HEK293 (cell line): ENCODE results near the gene TINCR.

Experiments
- CTCF ChIA-PET: fragments of 350-600 bp; formaldehyde crosslinking; extraction: SDS; loops from one replicate; lab custom pipeline; 2021; ENCODE audit warnings: antibody characterized with exemption; lab: Yijun Ruan, JAX
- POLR2A ChIA-PET: fragments of 300-600 bp; formaldehyde crosslinking; extraction: SDS; loops from one replicate; lab custom pipeline; 2020; ENCODE audit warnings: antibody characterized with exemption, inconsistent platforms; lab: Yijun Ruan, JAX
- H3K27ac ChIP-seq: fragments of 200-500 bp; sonication (Bioruptor generic); 2 replicates; pipeline ENCODE4 v1.5.1; 2014; ENCODE audit warnings: low read depth, low read length, control low read depth, inconsistent platforms; ENCODE audit errors: extremely low read depth
- H3K36me3 ChIP-seq, 2 experiments: fragments of 200-500 bp in 1 of 2; sonication (Bioruptor generic) in 1 of 2; 1 replicate in 1 of 2; 2 replicates in 1 of 2; pipeline ENCODE4 v1.5.1; 2014 to 2017; ENCODE audit warnings: inconsistent platforms in 2 of 2, low read length in 2 of 2; ENCODE audit not compliant: control insufficient read depth in 2 of 2, insufficient read depth in 1 of 2
- H3K4me1 ChIP-seq: fragments of 200-500 bp; sonication (Bioruptor generic); 2 replicates; pipeline ENCODE4 v1.5.1; 2014; ENCODE audit warnings: mild to moderate bottlenecking, low read length, inconsistent platforms; ENCODE audit not compliant: control insufficient read depth, insufficient read depth
- H3K4me3 ChIP-seq: 2 replicates; pipeline ENCODE4 v1.5.1; 2011; ENCODE audit warnings: low read depth, mild to moderate bottlenecking, control low read depth, low read length, moderate library complexity
- H3K9me3 ChIP-seq: fragments of 200-500 bp; sonication (Bioruptor generic); 2 replicates; pipeline ENCODE4 v1.5.1; 2014; ENCODE audit warnings: low read depth, low read length, inconsistent platforms; ENCODE audit not compliant: control insufficient read depth, insufficient read depth
- HIC1 ChIP-seq: fragments of 450-650 bp; formaldehyde crosslinking; IDR thresholded peaks from 2 replicates; pipeline ENCODE4 v1.5.1; 2016; ENCODE audit warnings: missing biosample characterization, missing genetic modification characterization
- HOXD13 ChIP-seq: sonication (generic); formaldehyde crosslinking; IDR thresholded peaks from 2 replicates; pipeline ENCODE4 v1.8.0; 2022; ENCODE audit warnings: missing genetic modification reagents, borderline replicate concordance
- MZF1 ChIP-seq: fragments of 450-650 bp; formaldehyde crosslinking; IDR thresholded peaks from 2 replicates; pipeline ENCODE4 v1.5.1; 2017; ENCODE audit warnings: missing biosample characterization, missing genetic modification characterization, borderline replicate concordance
- REST ChIP-seq: fragments of 450-650 bp; formaldehyde crosslinking; IDR thresholded peaks from 2 replicates; pipeline ENCODE4 v1.5.1; 2016; ENCODE audit warnings: missing biosample characterization, missing genetic modification characterization
- ZBTB17 ChIP-seq: fragments of 450-650 bp; formaldehyde crosslinking; IDR thresholded peaks from 2 replicates; pipeline ENCODE4 v1.5.1; 2016; ENCODE audit warnings: missing biosample characterization, missing genetic modification characterization
- ZBTB20 ChIP-seq: fragments of 450-650 bp; formaldehyde crosslinking; IDR thresholded peaks from 2 replicates; pipeline ENCODE4 v1.5.1; 2016; ENCODE audit warnings: missing biosample characterization, missing genetic modification characterization
- ZBTB7A ChIP-seq: fragments of 450-650 bp; formaldehyde crosslinking; IDR thresholded peaks from 2 replicates; pipeline ENCODE4 v1.5.1; 2016; ENCODE audit warnings: low read depth, missing biosample characterization, missing genetic modification characterization
- ZFP3 ChIP-seq: fragments of 450-650 bp; formaldehyde crosslinking; IDR thresholded peaks from 2 replicates; pipeline ENCODE4 v1.5.1; 2016; ENCODE audit warnings: low read depth, missing biosample characterization, missing genetic modification characterization
- ZFP69B ChIP-seq: fragments of 450-650 bp; formaldehyde crosslinking; IDR thresholded peaks from 2 replicates; pipeline ENCODE4 v1.5.1; 2016; ENCODE audit warnings: missing biosample characterization, missing genetic modification characterization
- ZNF169 ChIP-seq: fragments of 450-650 bp; formaldehyde crosslinking; IDR thresholded peaks from 2 replicates; pipeline ENCODE4 v1.5.1; 2016; ENCODE audit warnings: missing biosample characterization, missing genetic modification characterization
- ZNF2 ChIP-seq: fragments of 450-650 bp; formaldehyde crosslinking; IDR thresholded peaks from 2 replicates; pipeline ENCODE4 v1.5.1; 2016; ENCODE audit warnings: missing biosample characterization, missing genetic modification characterization
- ZNF221 ChIP-seq: fragments of 450-650 bp; formaldehyde crosslinking; IDR thresholded peaks from 2 replicates; pipeline ENCODE4 v1.5.1; 2017; ENCODE audit warnings: missing biosample characterization, missing genetic modification characterization, borderline replicate concordance
- ZNF223 ChIP-seq: fragments of 450-650 bp; formaldehyde crosslinking; IDR thresholded peaks from 2 replicates; pipeline ENCODE4 v1.5.1; 2016; ENCODE audit warnings: missing biosample characterization, missing genetic modification characterization
- ZNF23 ChIP-seq: fragments of 450-650 bp; formaldehyde crosslinking; IDR thresholded peaks from 2 replicates; pipeline ENCODE4 v1.5.1; 2016; ENCODE audit warnings: missing biosample characterization, missing genetic modification characterization, borderline replicate concordance
- ZNF280C ChIP-seq: fragments of 450-650 bp; formaldehyde crosslinking; IDR thresholded peaks from 2 replicates; pipeline ENCODE4 v1.5.1; 2016; ENCODE audit warnings: missing biosample characterization, missing genetic modification characterization
- ZNF362 ChIP-seq: fragments of 450-650 bp; formaldehyde crosslinking; IDR thresholded peaks from 2 replicates; pipeline ENCODE4 v1.5.1; 2016; ENCODE audit warnings: missing biosample characterization, missing genetic modification characterization
- ZNF366 ChIP-seq: fragments of 450-650 bp; formaldehyde crosslinking; conservative IDR thresholded peaks from 2 replicates; pipeline ENCODE4 v1.5.1; 2016; ENCODE audit warnings: missing biosample characterization, missing genetic modification characterization
- ZNF654 ChIP-seq: fragments of 450-650 bp; formaldehyde crosslinking; IDR thresholded peaks from 2 replicates; pipeline ENCODE4 v1.5.1; 2016; ENCODE audit warnings: low read depth, missing biosample characterization, missing genetic modification characterization
- ZNF660 ChIP-seq: fragments of 450-650 bp; IDR thresholded peaks from 2 replicates; pipeline ENCODE4 v1.5.1; 2018; ENCODE audit warnings: missing biosample characterization, mild to moderate bottlenecking, missing genetic modification characterization
- ZNF707 ChIP-seq: fragments of 450-650 bp; formaldehyde crosslinking; IDR thresholded peaks from 2 replicates; pipeline ENCODE4 v1.5.1; 2016; ENCODE audit warnings: missing biosample characterization, missing genetic modification characterization
- ZNF843 ChIP-seq: fragments of 450-650 bp; formaldehyde crosslinking; IDR thresholded peaks from 2 replicates; pipeline ENCODE4 v1.5.1; 2016; ENCODE audit warnings: missing biosample characterization, missing genetic modification characterization
- ZXDB ChIP-seq: fragments of 450-650 bp; formaldehyde crosslinking; IDR thresholded peaks from 2 replicates; pipeline ENCODE4 v1.5.1; 2016; ENCODE audit warnings: missing biosample characterization, missing genetic modification characterization
- TF ChIP-seq, protein P1 (sequence below): fragments of 450-650 bp; formaldehyde crosslinking; IDR thresholded peaks from 2 replicates; pipeline ENCODE4 v1.5.1; 2016; ENCODE audit warnings: missing biosample characterization, missing genetic modification characterization

TINCR gene

DNA sequence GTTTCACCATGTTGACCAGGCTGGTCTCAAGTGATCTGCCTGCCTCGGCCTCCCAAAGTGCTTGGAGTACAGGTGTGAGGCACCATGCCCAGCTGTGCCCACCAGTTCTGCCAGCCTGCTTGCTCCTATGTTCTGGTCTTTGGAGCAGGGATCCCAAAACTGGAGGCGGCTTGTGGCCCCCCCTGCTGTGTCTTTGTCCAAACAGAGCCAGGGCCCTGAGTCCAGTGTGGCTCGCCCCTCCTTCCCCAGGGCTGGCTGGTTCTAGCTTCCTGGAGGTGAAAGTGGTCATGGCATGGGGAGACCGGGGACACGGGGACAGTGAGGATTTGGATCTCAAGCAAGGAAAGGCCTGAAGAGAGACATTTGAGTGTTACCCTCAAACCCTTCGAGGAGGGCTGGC is 11.5 kb upstream of the TINCR start:
- Histone ChIP-seq H3K27ac (no peak overlapping the region), H3K4me1 (peaks cover 6% of the 10 kb centered on the region; the same call in 1 of the 2 replicates), H3K4me3 (no peak overlapping the region), H3K36me3 (peaks cover 0 to 17% of the 10 kb centered on the region in 2 experiments; a peak in 1 of 3 replicates), H3K9me3 (no peaks in the 10 kb centered on the region)
- CTCF ChIA-PET = interaction anchor here (0.6 to 2.9 kb wide), 5 partner anchors 19 to 130 kb away, joined by 3 to 20 read pairs (median 3); no protein-coding TSS in a partner anchor
- TF ChIP-seq ZNF221 (tag by site-specific recombination) = no peak
- TF ChIP-seq ZFP3 (tag by site-specific recombination) = no peak
- TF ChIP-seq ZNF843 (tag by site-specific recombination) = no peak
- no peak for TF ChIP-seq ZNF223
- peak; percentile 47; the same call in 1 of the 2 replicates for TF ChIP-seq HIC1
- POLR2A ChIA-PET = no interaction called here

DNA sequence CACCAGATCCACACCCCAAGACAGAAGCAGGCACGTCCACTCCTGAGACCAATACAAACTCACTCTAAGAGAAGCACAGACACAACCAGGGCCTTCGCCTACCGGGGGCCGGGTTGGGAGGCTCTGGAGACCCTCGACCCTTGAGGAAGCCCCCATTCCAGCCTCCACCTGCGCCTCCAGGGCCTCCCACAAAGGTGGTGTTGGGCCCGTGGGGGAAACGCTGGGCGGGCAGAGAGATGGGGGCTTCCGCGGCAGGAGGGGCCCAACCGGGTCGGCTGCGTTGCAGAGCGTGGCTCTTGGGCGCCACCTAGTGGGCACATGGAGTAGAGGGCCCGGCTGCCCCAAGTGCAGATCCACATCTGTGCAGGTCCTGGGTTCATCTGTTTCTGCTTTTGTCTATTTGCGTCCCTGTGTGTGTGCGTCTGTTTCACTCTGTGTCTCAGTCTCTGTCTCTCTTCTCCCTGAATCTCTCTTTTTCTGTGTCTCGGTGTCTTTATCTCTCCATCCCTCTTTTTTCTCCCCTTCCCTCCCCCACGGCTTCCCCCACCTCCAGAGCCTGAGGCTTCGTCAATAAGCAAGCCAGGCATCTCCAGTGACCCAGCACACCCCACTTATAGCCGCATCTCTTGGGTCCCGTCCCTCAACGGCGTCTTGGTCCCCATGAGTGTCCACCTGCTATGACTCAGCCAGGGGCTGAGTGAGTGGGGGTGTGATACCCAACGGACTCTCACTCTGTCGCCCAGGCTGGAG is 10.5 kb upstream of the TINCR start:
- H3K9me3 ChIP-seq = no peaks in the 10 kb centered on the region
- ChIA-PET POLR2A (no interaction called here), CTCF (interaction anchor here (0.6 to 2.9 kb wide), 5 partner anchors 18 to 31 kb away, joined by 3 to 20 read pairs (median 4); no protein-coding TSS in a partner anchor)
- no peak overlapping the region for H3K27ac ChIP-seq
- H3K36me3 ChIP-seq = peaks cover 0 to 9% of the 10 kb centered on the region in 2 experiments; a peak in 1 of 3 replicates
- peaks cover 6% of the 10 kb centered on the region; the same call in 1 of the 2 replicates for H3K4me1 ChIP-seq
- no peak overlapping the region; the same call in 1 of the 2 replicates for H3K4me3 ChIP-seq
- TF ChIP-seq MZF1 (tag by site-specific recombination) (no peak), REST (no peak), ZFP69B (tag by site-specific recombination) (peak; percentile 75), ZNF280C (no peak), ZNF660 (tag by site-specific recombination) (peak; percentile 21; the same call in 1 of the 2 replicates), ZBTB17 (tag by site-specific recombination) (peak; percentile 28; the same call in 1 of the 2 replicates), HOXD13 (CRISPR knock-in tag) (no peak), ZNF362 (no peak), ZNF654 (tag by site-specific recombination) (peak; percentile 96), ZNF23 (tag by site-specific recombination) (no peak), ZNF366 (tag by site-specific recombination) (peak; percentile 47; the same call in 1 of the 2 replicates), ZNF169 (tag by site-specific recombination) (no peak), ZNF2 (tag by site-specific recombination) (peak; percentile 69; the same call in 1 of the 2 replicates), ZBTB7A (0 out of 2 replicates have a peak, but pooled peaks have one; percentile 12), ZXDB (tag by site-specific recombination) (no peak), ZNF707 (tag by site-specific recombination) (no peak), ZBTB20 (tag by site-specific recombination) (no peak)
- TF ChIP-seq, protein P1, sequence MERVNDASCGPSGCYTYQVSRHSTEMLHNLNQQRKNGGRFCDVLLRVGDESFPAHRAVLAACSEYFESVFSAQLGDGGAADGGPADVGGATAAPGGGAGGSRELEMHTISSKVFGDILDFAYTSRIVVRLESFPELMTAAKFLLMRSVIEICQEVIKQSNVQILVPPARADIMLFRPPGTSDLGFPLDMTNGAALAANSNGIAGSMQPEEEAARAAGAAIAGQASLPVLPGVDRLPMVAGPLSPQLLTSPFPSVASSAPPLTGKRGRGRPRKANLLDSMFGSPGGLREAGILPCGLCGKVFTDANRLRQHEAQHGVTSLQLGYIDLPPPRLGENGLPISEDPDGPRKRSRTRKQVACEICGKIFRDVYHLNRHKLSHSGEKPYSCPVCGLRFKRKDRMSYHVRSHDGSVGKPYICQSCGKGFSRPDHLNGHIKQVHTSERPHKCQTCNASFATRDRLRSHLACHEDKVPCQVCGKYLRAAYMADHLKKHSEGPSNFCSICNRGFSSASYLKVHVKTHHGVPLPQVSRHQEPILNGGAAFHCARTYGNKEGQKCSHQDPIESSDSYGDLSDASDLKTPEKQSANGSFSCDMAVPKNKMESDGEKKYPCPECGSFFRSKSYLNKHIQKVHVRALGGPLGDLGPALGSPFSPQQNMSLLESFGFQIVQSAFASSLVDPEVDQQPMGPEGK (tag by site-specific recombination) = peak; percentile 91
